Activated T-cell treated with anti-CD3 and anti-CD28 coated beads, Interleukin-2, amount 50 U/mL, for 24 hours (primary cell): ENCODE results near the gene KCNMA1.

Experiments
- DNase-seq: peaks from one replicate; pipeline ENCODE4 v3.0.0-alpha.2; 2020
- H3K27ac Mint-ChIP-seq: 2 replicates; pipeline ENCODE4 v1.8.0; 2020; ENCODE audit warnings: mild to moderate bottlenecking, mixed read lengths
- H3K27me3 Mint-ChIP-seq: 2 replicates; pipeline ENCODE4 v1.8.0; 2020; ENCODE audit warnings: mixed read lengths
- H3K36me3 Mint-ChIP-seq: 2 replicates; pipeline ENCODE4 v1.8.0; 2020; ENCODE audit warnings: low read depth, mixed read lengths
- H3K4me1 Mint-ChIP-seq: 2 replicates; pipeline ENCODE4 v1.8.0; 2020; ENCODE audit warnings: low read depth, mixed read lengths
- H3K4me3 Mint-ChIP-seq: 2 replicates; pipeline ENCODE4 v1.8.0; 2020; ENCODE audit warnings: mild to moderate bottlenecking, moderate library complexity, mixed read lengths
- H3K9me3 Mint-ChIP-seq: 2 replicates; pipeline ENCODE4 v1.8.0; 2020; ENCODE audit warnings: mixed read lengths

The KCNMA1 gene

DNA sequence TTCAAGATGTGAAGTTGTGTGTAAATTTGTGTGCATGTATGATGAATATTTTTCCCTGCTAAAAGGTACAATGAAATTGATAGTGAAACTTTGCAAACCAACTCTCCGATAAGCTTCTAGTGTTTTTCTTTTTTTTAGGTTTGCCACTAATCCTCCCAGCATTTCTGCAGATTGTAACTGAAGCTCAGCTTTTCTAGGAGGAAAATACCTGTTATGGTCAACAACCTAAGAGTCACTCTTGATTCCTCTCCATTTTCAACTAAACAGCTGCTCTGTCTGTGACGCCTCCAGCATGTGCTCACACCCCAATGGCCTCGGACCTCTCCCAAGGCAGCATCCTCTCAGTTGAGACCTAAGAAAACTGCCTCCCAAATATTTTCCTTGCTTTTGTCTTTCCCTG is 406.2 kb downstream of the KCNMA1 start:
- no peak for DNase-seq
- Mint-ChIP-seq H3K9me3 (peaks cover 2% of the 10 kb centered on the region), H3K27ac (no peak overlapping the region), H3K27me3 (peaks cover 5% of the 10 kb centered on the region), H3K4me3 (no peak overlapping the region), H3K4me1 (no peaks in the 10 kb centered on the region), H3K36me3 (no peaks in the 10 kb centered on the region)

DNA sequence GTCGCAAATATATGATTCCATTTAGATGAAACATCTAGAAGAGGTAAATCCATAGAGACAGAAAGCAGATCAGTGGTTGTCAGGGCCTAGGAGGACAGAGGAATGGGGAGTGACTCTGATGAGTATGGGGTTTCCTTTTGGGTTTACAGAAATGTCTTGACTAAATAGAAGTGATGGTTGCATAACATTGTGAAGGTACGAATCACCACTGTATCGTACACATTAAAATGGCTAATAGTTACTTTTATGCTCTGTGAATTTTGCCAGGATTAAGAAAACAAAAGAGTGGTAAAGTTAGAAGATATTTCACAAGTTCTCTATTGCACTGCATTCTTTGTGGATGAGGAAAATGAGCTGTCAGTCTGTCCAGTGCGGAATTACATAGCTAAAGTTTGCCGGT is 407.4 kb downstream of the KCNMA1 start:
- H3K4me1 Mint-ChIP-seq = peaks cover 4% of the 10 kb centered on the region
- H3K4me3 Mint-ChIP-seq = no peak overlapping the region
- H3K27ac Mint-ChIP-seq = no peak overlapping the region
- H3K36me3 Mint-ChIP-seq = no peaks in the 10 kb centered on the region
- no peak for DNase-seq
- H3K27me3 Mint-ChIP-seq = peaks cover 8% of the 10 kb centered on the region
- H3K9me3 Mint-ChIP-seq = peaks cover 2% of the 10 kb centered on the region

DNA sequence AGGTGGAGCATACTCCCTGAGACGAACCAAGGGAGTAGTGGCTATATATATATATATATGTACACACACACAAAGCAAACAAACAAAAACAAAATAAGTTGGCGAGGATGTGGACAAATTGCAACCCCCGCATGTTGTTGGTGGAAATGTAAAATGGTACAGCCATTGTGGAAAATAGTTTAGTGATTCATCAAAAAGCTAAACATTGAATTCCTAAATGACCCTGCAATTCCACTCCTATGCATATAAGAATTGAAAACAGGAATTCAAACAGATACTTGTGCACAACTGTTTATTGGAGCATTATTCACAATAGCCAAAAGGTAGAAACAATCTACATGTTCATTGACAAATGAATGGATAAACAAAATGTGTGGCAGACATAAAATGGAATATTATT is 407.9 kb downstream of the KCNMA1 start:
- Mint-ChIP-seq H3K4me3 (no peak overlapping the region), H3K4me1 (peaks cover 6% of the 10 kb centered on the region), H3K9me3 (peaks cover 2% of the 10 kb centered on the region), H3K27ac (no peak overlapping the region), H3K36me3 (no peaks in the 10 kb centered on the region), H3K27me3 (peaks cover 8% of the 10 kb centered on the region)
- DNase-seq = no peak

DNA sequence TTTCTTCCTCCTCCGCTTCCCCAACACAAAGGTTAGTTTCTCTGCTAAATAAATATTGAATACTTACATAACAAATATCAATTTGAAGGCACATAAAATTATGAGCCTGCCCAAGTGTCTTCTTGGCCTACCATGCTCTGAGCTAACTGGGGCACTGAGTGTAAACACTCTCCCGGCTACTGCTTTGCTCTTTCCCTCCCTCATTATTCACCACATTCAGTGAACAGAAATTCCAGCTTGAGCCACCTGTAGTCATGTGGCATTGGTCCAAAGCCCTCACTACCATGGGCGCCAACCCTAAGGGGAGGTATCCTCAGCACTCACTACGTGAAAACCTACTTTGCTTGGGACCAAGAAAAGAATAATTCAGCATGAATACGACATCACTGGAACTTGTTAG is 409.0 kb downstream of the KCNMA1 start:
- H3K27me3 Mint-ChIP-seq = peaks cover 6% of the 10 kb centered on the region
- no peak for DNase-seq
- H3K4me1 Mint-ChIP-seq = peaks cover 6% of the 10 kb centered on the region
- H3K9me3 Mint-ChIP-seq = no peaks in the 10 kb centered on the region
- no peak overlapping the region for H3K27ac Mint-ChIP-seq
- H3K4me3 Mint-ChIP-seq = no peak overlapping the region
- H3K36me3 Mint-ChIP-seq = no peaks in the 10 kb centered on the region

DNA sequence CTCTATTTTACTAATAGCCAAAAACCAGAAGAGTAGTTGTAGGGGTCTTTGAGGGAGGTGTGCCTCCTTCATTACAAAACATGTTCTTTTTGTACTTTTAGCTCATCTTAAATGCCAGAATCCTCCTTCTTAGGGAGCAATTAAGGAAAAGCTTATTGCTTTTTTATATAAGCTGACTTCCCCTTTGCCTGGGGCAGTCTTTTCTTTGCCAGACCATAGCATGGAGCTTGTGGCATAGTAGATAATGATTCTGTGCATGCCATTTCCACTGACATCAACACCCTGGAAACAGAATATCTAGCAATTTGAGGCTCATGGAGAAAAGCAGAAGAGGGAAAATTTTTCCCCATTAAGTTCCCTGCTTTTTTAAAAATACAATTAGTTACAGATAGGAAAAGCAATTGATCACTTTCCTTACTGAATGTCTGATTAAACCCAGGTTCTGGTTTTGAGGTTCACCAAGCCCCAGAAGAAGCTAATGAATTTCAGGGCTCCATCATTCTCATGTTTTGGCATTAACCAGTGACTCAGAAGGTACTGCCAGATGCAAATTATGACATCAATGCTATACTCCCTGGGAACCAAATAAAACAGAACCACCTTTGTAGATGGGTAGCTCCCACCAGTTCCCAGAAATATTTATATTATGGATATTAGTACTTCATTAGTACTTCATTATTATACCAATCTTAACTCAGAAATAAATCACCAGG is 410.6 kb downstream of the KCNMA1 start:
- Mint-ChIP-seq H3K9me3 (no peaks in the 10 kb centered on the region), H3K36me3 (no peaks in the 10 kb centered on the region), H3K4me1 (peaks cover 6% of the 10 kb centered on the region), H3K27me3 (peaks cover 10% of the 10 kb centered on the region), H3K4me3 (no peak overlapping the region), H3K27ac (no peak overlapping the region)
- no peak for DNase-seq

DNA sequence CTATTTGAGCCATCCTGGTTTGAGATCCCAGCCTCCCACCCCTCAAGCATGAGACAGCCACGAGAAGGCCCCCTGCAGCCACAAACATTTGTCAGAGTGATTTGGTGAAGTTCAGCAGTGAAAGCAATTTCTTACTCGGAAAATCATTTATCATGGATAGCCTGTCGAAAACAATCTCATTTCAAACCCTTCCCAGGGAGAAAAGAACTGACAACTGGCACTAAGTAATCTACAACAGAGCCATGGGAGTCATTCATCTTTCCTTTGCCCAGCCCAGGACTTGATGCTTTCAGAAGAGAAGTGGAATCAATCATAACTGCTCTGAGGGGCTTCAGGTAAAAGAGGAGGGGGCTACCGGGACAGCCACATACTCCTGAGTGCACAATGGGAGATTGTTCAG is 411.2 kb downstream of the KCNMA1 start:
- no peak for DNase-seq
- Mint-ChIP-seq H3K4me1 (peaks cover 6% of the 10 kb centered on the region), H3K27ac (no peak overlapping the region), H3K4me3 (no peak overlapping the region), H3K27me3 (peaks cover 15% of the 10 kb centered on the region), H3K9me3 (no peaks in the 10 kb centered on the region), H3K36me3 (no peaks in the 10 kb centered on the region)

DNA sequence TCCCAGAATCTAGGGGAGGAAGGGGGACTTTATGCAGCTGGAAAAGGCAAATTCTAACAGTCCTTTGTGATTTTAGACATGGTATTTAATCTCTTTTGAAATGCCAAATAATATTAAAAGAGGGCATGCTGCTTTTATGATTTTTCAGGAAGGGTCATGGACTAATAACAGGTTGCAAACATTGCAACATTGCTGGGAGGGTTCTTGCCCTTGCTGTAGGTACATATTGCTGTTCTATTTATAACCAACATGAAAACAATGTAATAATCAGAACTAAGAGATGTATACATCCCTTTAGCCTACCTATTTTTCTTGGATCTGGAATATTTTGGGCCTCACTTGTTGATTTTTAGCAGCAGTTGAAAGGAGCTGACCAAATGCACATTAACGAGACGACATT is 411.6 kb downstream of the KCNMA1 start:
- peaks cover 19% of the 10 kb centered on the region for H3K27me3 Mint-ChIP-seq
- H3K36me3 Mint-ChIP-seq = no peaks in the 10 kb centered on the region

DNA sequence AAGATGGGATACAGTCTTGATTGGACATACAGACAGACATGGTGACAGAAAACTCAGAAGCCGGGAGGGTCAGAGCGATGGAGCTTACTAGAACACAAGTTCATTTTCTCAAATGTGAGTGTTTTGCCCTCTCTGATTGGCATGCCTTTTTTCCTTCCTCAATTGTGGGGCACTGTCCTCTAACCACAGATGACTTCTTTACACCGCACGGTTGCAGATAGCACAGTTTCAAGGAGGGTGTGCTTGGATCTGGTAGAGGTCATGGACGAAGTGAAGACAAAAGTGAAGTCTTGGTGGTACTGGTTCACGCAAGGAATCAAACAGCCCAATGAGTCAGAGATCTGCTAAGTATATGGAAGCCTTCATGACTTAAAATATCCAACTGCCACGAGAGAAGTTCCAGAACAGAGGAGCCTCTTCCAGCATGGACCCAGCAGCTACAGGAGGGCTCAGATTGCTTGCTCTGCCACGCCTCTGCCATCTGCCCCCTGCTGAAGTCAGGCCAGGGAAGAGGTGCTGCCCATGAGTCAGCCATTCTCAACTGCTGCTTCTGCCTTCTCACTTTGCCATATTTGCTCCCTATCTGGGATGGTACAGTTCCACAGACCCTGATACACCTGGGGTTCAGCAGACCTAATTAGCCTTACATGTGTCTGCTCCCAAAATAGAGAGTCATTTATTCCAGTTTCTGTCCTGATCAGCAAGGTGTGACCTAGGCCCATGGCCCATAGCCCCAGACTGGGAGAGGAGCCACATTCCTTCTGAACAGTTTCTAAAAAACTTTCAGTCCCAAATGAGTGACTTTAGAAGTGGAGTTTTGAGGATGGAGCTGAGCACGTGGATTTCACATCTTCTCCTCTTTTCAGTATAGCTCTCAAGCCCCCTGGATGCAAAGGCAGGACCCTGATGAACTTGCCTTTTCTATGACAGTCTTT is 413.8 kb downstream of the KCNMA1 start:
- Mint-ChIP-seq H3K27me3 (peaks cover 31% of the 10 kb centered on the region), H3K9me3 (no peaks in the 10 kb centered on the region), H3K36me3 (no peaks in the 10 kb centered on the region), H3K4me1 (peaks cover 6% of the 10 kb centered on the region), H3K4me3 (no peak overlapping the region), H3K27ac (no peak overlapping the region)
- no peak for DNase-seq

More for the DNA sequence above, 411.6 kb downstream of the KCNMA1 start:
- Mint-ChIP-seq H3K27ac (no peak overlapping the region), H3K9me3 (no peaks in the 10 kb centered on the region), H3K4me1 (peaks cover 6% of the 10 kb centered on the region), H3K4me3 (no peak overlapping the region)
- no peak for DNase-seq

DNA sequence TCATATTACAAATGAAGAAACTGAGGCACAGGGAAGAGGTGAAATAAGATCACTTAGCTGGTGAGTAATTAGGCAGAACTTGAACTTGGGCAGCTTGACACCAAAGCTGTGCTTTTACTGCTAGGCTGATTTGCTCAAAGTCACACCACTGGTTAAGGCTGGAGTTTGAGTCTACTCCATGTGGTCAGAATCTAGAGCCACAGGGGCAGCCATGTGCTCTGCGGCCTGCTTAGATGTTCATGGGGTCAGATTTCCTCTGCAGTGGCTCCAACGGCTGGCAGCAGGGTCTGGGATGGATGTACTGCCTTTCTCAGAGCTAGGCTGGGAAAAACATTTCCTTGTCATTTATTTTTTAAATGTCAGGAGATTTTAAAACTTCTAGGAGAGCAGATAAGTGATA is 417.5 kb downstream of the KCNMA1 start:
- Mint-ChIP-seq H3K9me3 (no peaks in the 10 kb centered on the region), H3K4me1 (peaks cover under 1% of the 10 kb centered on the region), H3K27me3 (peaks cover 28% of the 10 kb centered on the region), H3K4me3 (no peak overlapping the region), H3K36me3 (no peaks in the 10 kb centered on the region), H3K27ac (no peak overlapping the region)
- DNase-seq = no peak

DNA sequence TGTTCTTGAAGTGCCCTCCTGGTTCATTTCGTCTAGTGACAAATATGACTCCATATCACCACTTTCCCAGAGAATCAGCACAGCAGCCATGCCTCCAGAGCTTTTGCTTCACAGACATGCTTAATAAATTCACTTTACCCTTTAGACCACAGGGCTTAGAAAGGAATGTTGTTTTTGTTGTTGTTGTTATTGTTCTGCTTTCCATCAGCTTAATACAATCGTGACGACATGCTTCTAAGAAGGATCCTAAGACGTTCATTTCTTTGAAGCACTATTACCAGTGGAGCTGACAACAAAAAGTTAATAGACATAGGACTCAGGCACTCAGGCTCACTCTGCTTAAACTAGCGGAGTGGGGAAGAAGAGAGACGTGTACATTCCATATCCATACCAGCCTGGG is 418.6 kb downstream of the KCNMA1 start:
- H3K27ac Mint-ChIP-seq = no peak overlapping the region
- no peak overlapping the region for H3K4me3 Mint-ChIP-seq
- no peaks in the 10 kb centered on the region for H3K36me3 Mint-ChIP-seq
- peaks cover 28% of the 10 kb centered on the region for H3K27me3 Mint-ChIP-seq
- H3K9me3 Mint-ChIP-seq = no peaks in the 10 kb centered on the region
- no peak for DNase-seq
- no peaks in the 10 kb centered on the region for H3K4me1 Mint-ChIP-seq

DNA sequence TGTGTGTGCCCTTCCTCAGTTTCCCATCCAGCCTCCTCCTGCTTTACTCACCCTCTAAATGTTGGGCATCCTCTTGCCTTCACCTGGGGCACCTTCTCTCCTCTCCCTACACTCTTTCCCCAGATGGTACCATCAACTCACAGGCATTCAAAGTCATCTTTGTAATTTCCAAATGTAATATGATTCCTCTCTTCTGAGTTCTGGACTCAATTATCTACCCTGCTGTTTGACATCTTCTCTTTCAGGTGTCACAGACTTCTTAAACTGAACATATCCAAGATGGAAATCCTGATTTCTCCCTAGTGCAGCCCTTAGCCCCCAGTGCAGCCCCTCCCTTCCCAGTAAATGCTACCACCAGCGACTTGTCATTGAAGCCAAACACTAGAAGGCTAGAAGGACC is 422.8 kb downstream of the KCNMA1 start:
- Mint-ChIP-seq H3K9me3 (no peaks in the 10 kb centered on the region), H3K4me3 (no peak overlapping the region), H3K27ac (no peak overlapping the region), H3K27me3 (peaks cover 8% of the 10 kb centered on the region), H3K36me3 (no peaks in the 10 kb centered on the region), H3K4me1 (no peaks in the 10 kb centered on the region)
- DNase-seq = no peak

DNA sequence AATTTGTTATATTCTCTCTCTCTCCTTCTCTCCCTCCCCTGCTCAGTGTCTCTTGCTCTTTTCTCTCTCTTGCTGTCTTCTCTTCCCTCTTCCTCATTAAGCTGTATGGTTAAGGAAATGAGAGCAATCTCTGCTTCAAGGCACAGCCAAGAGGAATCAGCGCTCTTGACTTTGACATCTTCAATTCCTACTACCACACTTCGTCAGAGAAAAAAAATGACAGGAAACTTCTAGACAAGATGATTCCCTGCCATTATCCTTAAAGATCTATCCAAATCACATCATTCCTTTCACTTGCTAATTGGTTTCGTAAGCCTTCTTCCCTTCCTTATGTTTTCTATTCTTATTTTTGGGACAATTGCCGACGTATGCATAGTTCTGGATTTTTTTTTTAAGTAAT is 425.0 kb downstream of the KCNMA1 start:
- no peaks in the 10 kb centered on the region for H3K36me3 Mint-ChIP-seq
- no peaks in the 10 kb centered on the region for H3K4me1 Mint-ChIP-seq
- peaks cover 5% of the 10 kb centered on the region for H3K27me3 Mint-ChIP-seq
- no peak overlapping the region for H3K27ac Mint-ChIP-seq
- H3K9me3 Mint-ChIP-seq = no peaks in the 10 kb centered on the region
- H3K4me3 Mint-ChIP-seq = no peak overlapping the region
- DNase-seq = no peak

DNA sequence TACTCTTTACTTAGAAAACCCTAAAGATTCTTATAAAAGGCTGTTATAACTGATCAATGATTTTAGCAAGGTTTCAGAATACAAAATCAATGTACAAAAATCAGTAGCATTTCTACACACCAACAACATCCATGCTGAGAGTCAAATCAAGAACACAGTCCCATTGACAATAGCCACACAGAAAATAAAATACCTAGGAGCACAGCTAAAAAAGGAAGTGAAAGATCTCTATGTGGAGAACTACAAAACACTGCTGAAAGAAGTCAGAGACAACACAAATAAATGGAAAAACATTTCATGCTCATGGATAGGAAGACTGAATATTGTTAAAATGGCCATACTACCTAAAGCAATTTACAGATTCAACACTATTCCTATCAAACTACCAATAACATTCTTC is 427.0 kb downstream of the KCNMA1 start:
- H3K27me3 Mint-ChIP-seq = peaks cover 12% of the 10 kb centered on the region
- H3K4me1 Mint-ChIP-seq = no peaks in the 10 kb centered on the region
- H3K27ac Mint-ChIP-seq = no peak overlapping the region
- no peaks in the 10 kb centered on the region for H3K9me3 Mint-ChIP-seq
- H3K36me3 Mint-ChIP-seq = no peaks in the 10 kb centered on the region
- DNase-seq = no peak
- H3K4me3 Mint-ChIP-seq = no peak overlapping the region

DNA sequence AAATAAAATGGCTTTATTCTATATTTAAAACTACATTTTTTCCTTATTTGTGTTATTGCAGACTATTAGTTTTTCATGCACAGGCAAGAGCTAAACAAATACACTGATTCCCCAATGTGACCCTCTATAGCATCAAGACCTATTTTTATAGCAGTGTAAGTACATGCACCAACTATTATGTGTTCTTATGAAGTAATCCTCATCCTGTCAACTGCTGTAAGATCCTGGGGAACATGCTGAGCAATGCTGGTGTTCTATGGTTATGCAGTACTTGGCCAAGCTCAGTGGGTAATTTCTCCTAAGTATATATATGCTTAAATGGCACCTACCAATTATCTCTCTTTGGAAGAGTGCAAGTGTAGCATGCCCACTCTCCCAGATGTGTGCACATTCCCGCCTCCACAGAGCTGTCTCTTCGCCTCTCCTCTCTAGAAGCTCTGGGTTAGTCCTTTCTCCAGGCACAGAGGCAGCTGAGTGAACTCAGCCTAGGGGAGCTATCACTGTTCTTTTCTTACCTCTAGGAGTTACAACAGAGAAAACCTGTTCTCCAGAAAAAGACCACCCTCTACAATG is 428.8 kb downstream of the KCNMA1 start:
- DNase-seq = no peak
- H3K27me3 Mint-ChIP-seq = peaks cover 21% of the 10 kb centered on the region
- no peaks in the 10 kb centered on the region for H3K36me3 Mint-ChIP-seq
- no peak overlapping the region for H3K4me3 Mint-ChIP-seq
- H3K27ac Mint-ChIP-seq = no peak overlapping the region
- H3K9me3 Mint-ChIP-seq = peaks cover 6% of the 10 kb centered on the region
- H3K4me1 Mint-ChIP-seq = no peaks in the 10 kb centered on the region

DNA sequence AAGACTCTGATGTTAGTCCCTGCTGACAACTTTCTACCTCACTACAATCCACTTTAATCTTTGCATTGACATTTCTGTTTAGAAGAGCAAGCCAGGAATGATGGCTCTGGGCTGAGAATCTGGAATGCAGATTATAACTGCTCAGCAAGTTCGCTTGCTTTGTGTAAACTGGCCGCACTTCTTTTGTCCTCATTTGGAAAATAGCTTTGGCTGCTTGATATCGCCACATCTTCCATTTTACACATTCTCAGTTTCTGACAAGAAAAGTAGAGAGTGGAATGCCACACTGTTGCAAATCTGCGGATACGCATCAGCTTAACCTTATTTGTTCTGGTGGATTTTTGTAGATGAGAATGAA is 429.8 kb downstream of the KCNMA1 start:
- Mint-ChIP-seq H3K4me3 (no peak overlapping the region), H3K36me3 (no peaks in the 10 kb centered on the region), H3K4me1 (no peaks in the 10 kb centered on the region), H3K27ac (no peak overlapping the region), H3K27me3 (peaks cover 27% of the 10 kb centered on the region), H3K9me3 (peaks cover 6% of the 10 kb centered on the region)
- DNase-seq = no peak
